Spleen (tissue), 11 donors: Measurements from ENCODE around the gene SLC35F6. TPM values are rescaled to one million over a fixed set of nuclear protein-coding genes. Genes with fewer than 3 reads are reported as not detected.

Experiments
- DNase-seq: peaks from one replicate; pipeline ENCODE4 v3.0.0-alpha.2; 2020
- H3K27ac ChIP-seq, 8 donors: fragments of 200-600 bp; sonication (generic) in 7 of 8; 1 replicate in 4 of 8; 2 replicates in 4 of 8; pipeline versions ENCODE4 v1.5.0 to v1.8.0; 2016 to 2021; ENCODE audit warnings: inconsistent platforms in 4 of 8, mild to moderate bottlenecking in 4 of 8, moderate library complexity in 1 of 8
- H3K27me3 ChIP-seq, 7 donors: fragments of 200-600 bp; sonication (generic) in 6 of 7; replicated peaks in 1 of 7; 1 replicate in 4 of 7; 2 replicates in 3 of 7; pipeline versions ENCODE4 v1.5.0 to v1.8.0; 2016 to 2021; ENCODE audit warnings: inconsistent platforms in 3 of 7, mild to moderate bottlenecking in 1 of 7
- H3K36me3 ChIP-seq, 6 donors: fragments of 200-600 bp; sonication (generic) in 5 of 6; 1 replicate in 4 of 6; 2 replicates in 2 of 6; pipeline versions ENCODE4 v1.5.0 to v1.8.0; 2016 to 2021; ENCODE audit warnings: inconsistent platforms in 2 of 6
- H3K4me1 ChIP-seq, 6 donors: fragments of 200-600 bp; sonication (generic) in 5 of 6; 1 replicate in 3 of 6; 2 replicates in 3 of 6; pipeline versions ENCODE4 v1.5.0 to v1.8.0; 2016 to 2021; ENCODE audit warnings: inconsistent platforms in 3 of 6
- H3K4me3 ChIP-seq, 8 donors: fragments of 200-600 bp; sonication (generic) in 7 of 8; 1 replicate in 4 of 8; 2 replicates in 4 of 8; pipeline versions ENCODE4 v1.5.0 to v1.8.0; 2016 to 2021; ENCODE audit warnings: inconsistent platforms in 4 of 8, mild to moderate bottlenecking in 4 of 8, moderate library complexity in 2 of 8
- H3K9me3 ChIP-seq, 8 donors: fragments of 200-600 bp; sonication (generic) in 7 of 8; 1 replicate in 4 of 8; 2 replicates in 4 of 8; pipeline versions ENCODE4 v1.5.0 to v1.8.0; 2016 to 2021; ENCODE audit warnings: inconsistent platforms in 4 of 8
- POLR2A ChIP-seq, 3 donors: fragments of 450-650 bp; IDR thresholded peaks; one replicate each; pipeline ENCODE4 v1.5.1; 2017; ENCODE audit warnings: antibody characterized with exemption in 3 of 3, mild to moderate bottlenecking in 1 of 3
- POLR2AphosphoS5 ChIP-seq, 3 donors: sonication (generic); formaldehyde crosslinking; IDR thresholded peaks; one replicate each; pipeline ENCODE4 v1.5.1; 2017; ENCODE audit warnings: antibody characterized with exemption in 3 of 3
- WGBS, 5 donors: extraction: QIAGEN DNeasy Blood & Tissue Kit in 3 of 5; methylation state at CpG; one replicate each; pipeline versions ENCODE4 v1.1.5 to v1.1.7; 2013 to 2018; 5-methylcytosine and 5-hydroxymethylcytosine counted together
- intact Hi-C: fragments of 100-400 bp; cut with DNase I; formaldehyde crosslinking; loops from one replicate; pipeline ENCODE4 v1.15.0; 2023; ENCODE audit warnings: low total_unique reads
- polyA plus RNA-seq, 3 donors: library from polyadenylated mRNA; stranded (reverse); fragments of 200-250 nt; gene quantifications; one replicate each; pipeline ENCODE4 v1.2.1, GENCODE V29; 2013
- total RNA-seq, 7 donors: library from RNA; depleted of rRNA in 3 of 7; stranded (reverse); fragments of >200 nt in 3 of 7; fragmentation: NEBNext Ultra II Directional in 4 of 7; extraction: Animal tissue kit (Norgen Biotek cat#: 25700) in 4 of 7; gene quantifications; one replicate each; pipeline versions ENCODE4 v1.1.0 to v1.2.1, GENCODE V29; 2016 to 2021
- TF ChIP-seq, protein P1 (sequence below), 11 experiments: fragments of 200-600 bp in 7 of 11; fragments of 450-650 bp in 4 of 11; sonication (generic) in 4 of 11; IDR thresholded peaks in 8 of 11; conservative IDR thresholded peaks in 3 of 11; 1 replicate in 7 of 11; 2 replicates in 4 of 11; pipeline versions ENCODE4 v1.4.0 to v1.8.0; 2016 to 2021; ENCODE audit warnings: antibody characterized with exemption in 11 of 11, inconsistent platforms in 4 of 11, mild to moderate bottlenecking in 1 of 11
- donor health status: healthy with polysubstance abuse.
- donor health status: DM: no; HTN: no; CAD: no; lungs with moderate emphysema.
- donor health status: DM: no; HTN: no; CAD: no.
- donor health status: Bipolar disorder and iron deficiency.
- donor health status: healthy.
- donor health status: DM: no; HTN: no; CAD: no.
- donor health status: DM: yes; HTN: yes; CAD: no.

The SLC35F6 gene
- total and polyA plus RNA-seq, 10 donors = 5.3 to 50.2 (median 30.1) TPM

DNA sequence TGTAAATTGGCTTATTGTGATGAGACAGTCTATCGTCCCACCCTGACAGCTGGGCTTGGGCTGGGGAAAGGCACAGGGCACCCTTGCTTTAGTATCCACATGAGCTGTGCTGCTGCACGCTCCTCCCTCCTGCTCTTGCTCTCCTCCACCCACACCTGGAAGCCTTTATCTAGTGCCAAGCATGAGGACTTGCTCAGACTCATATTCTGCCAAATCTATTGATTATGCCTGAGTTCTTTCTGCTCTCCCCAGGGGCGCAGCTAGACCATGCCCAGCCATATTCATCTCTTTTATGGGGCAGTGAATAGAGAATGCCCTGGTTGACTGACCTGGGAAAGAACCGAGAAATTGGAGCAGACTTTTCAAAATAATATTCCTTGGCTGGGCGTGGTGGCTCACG lies 54.9 kb downstream of the SLC35F6 start:
- Histone ChIP-seq H3K27ac (no peak overlapping the region), H3K36me3 (no peaks in the 10 kb centered on the region), H3K4me1 (no peaks in the 10 kb centered on the region), H3K9me3 (no peaks in the 10 kb centered on the region), H3K27me3 (peaks cover 0 to 53% (median 0%) of the 10 kb centered on the region in 7 donors), H3K4me3 (no peak overlapping the region)
- WGBS, 5 donors = 76 to 89% (median 82%) methylated on average over 6 of the region's 6 CpGs
- TF ChIP-seq POLR2A (IDR thresholded peaks at IDR 0.05) (no peak), POLR2AphosphoS5 (IDR thresholded peaks at IDR 0.05) (no peak)
- TF ChIP-seq, protein P1, sequence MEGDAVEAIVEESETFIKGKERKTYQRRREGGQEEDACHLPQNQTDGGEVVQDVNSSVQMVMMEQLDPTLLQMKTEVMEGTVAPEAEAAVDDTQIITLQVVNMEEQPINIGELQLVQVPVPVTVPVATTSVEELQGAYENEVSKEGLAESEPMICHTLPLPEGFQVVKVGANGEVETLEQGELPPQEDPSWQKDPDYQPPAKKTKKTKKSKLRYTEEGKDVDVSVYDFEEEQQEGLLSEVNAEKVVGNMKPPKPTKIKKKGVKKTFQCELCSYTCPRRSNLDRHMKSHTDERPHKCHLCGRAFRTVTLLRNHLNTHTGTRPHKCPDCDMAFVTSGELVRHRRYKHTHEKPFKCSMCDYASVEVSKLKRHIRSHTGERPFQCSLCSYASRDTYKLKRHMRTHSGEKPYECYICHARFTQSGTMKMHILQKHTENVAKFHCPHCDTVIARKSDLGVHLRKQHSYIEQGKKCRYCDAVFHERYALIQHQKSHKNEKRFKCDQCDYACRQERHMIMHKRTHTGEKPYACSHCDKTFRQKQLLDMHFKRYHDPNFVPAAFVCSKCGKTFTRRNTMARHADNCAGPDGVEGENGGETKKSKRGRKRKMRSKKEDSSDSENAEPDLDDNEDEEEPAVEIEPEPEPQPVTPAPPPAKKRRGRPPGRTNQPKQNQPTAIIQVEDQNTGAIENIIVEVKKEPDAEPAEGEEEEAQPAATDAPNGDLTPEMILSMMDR (IDR thresholded peaks at IDR 0.05 in 8 of 11, conservative IDR thresholded peaks at IDR 0.05 in 3 of 11) = no peak
- no peak for DNase-seq
- intact Hi-C loops = no loop called here

DNA sequence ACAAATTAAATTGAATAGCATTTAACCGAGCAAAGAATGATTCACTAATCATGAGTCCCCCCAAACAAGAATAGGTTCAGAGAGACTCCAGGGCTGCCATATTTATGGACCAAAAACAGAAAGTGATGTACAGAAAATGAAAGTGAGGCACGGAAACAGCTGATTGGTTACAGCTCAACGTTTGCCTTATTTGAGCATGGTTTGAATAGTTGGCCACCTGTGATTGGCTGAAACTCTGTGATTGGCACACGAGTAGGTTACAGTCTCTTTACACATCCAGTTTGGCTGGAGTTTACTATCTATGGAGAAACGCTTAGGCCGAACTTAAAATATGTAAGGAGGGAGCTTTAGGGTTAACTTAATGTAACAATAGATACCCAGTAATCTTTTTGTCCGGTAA lies 56.8 kb downstream of the SLC35F6 start:
- no peaks in the 10 kb centered on the region for H3K36me3 ChIP-seq
- H3K27ac ChIP-seq = no peak overlapping the region
- H3K9me3 ChIP-seq = no peaks in the 10 kb centered on the region
- no peak for DNase-seq
- WGBS, 5 donors = 81 to 92% (median 87%) methylated on average over 7 of the region's 7 CpGs
- H3K27me3 ChIP-seq = peaks cover 0 to 38% (median 0%) of the 10 kb centered on the region in 7 donors
- intact Hi-C loops = no loop called here
- no peaks in the 10 kb centered on the region for H3K4me1 ChIP-seq
- no peak for TF ChIP-seq POLR2AphosphoS5 (IDR thresholded peaks at IDR 0.05)
- H3K4me3 ChIP-seq = no peak overlapping the region

DNA sequence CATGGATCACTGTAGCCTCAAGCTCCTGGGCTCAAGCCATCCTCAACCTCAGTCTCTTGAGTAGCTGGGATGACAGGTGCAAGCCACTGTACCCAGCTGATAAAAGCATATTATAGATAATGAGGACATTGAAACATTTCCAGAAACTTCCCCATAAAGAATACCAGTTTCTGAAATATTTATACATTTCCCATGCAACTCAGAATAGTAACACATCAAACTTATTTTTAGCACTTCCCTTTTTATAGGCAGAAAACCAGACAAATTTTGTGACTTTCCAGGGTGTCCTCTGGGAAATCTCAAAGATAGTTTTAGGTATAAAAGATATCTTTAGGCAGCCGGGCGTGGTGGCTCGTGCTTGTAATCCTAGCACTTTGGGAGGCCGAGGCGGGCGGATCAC lies 58.8 kb downstream of the SLC35F6 start:
- intact Hi-C loops = no loop called here
- WGBS, 5 donors = 76 to 95% (median 83%) methylated on average over 6 of the region's 6 CpGs
- no peak for TF ChIP-seq POLR2AphosphoS5 (IDR thresholded peaks at IDR 0.05)
- TF ChIP-seq POLR2A (IDR thresholded peaks at IDR 0.05) = no peak
- TF ChIP-seq, protein P1 (IDR thresholded peaks at IDR 0.05 in 8 of 11, conservative IDR thresholded peaks at IDR 0.05 in 3 of 11) = no peak

More for the DNA sequence above, 58.8 kb downstream of the SLC35F6 start:
- Histone ChIP-seq H3K27me3 (peaks cover 0 to 30% (median 0%) of the 10 kb centered on the region in 7 donors), H3K4me3 (no peak overlapping the region), H3K36me3 (no peaks in the 10 kb centered on the region), H3K27ac (no peak overlapping the region), H3K9me3 (no peaks in the 10 kb centered on the region), H3K4me1 (no peaks in the 10 kb centered on the region)
- no peak for DNase-seq

Other genes with a start within 250 kb of the SLC35F6 start
- gene CIB4, start 122.9 kb upstream of the SLC35F6 start, total RNA-seq = not detected
- gene CIB4, start 122.9 kb upstream of the SLC35F6 start, polyA plus RNA-seq = not detected
- 1 to 10 TPM; 1.1 to 6.0 (median 2.9) TPM for gene KCNK3, start 71.6 kb upstream of the SLC35F6 start, total RNA-seq
- gene KCNK3, start 71.6 kb upstream of the SLC35F6 start, polyA plus RNA-seq = 1 to 10 TPM in 1 of 3 donors, under 1 TPM in 2; 0.61 to 1.2 (median 0.83) TPM
- 1 to 10 TPM in 6 of 7 donors, not detected in 1; 1.1 to 7.3 (median 4.2) TPM for gene CENPA, start 21.8 kb downstream of the SLC35F6 start, total RNA-seq
- 1 to 10 TPM in 2 of 3 donors, under 1 TPM in 1; 0.80 to 5.5 (median 2.5) TPM for gene CENPA, start 21.8 kb downstream of the SLC35F6 start, polyA plus RNA-seq
- under 1 TPM in 1 of 7 donors, not detected in 6; 0.07 TPM for gene DPYSL5, start 83.8 kb downstream of the SLC35F6 start, total RNA-seq
- under 1 TPM in 2 of 3 donors, not detected in 1; 0.02 TPM for gene DPYSL5, start 83.8 kb downstream of the SLC35F6 start, polyA plus RNA-seq
- gene MAPRE3, start 206.4 kb downstream of the SLC35F6 start, total RNA-seq = 10 to 100 TPM in 6 of 7 donors, 1 to 10 TPM in 1; 10.0 to 17.9 (median 11.9) TPM
- 10 to 100 TPM in 1 of 3 donors, 1 to 10 TPM in 2; 5.2 to 14.0 (median 6.7) TPM for gene MAPRE3, start 206.4 kb downstream of the SLC35F6 start, polyA plus RNA-seq